ENCODE measurements around the gene ACP4.
"Not testable (repeated sequence)": the region's sequence is repeated elsewhere in the genome, so short reads cannot be mapped to it uniquely, and the experiment has no call there.

The ACP4 gene, protein sequence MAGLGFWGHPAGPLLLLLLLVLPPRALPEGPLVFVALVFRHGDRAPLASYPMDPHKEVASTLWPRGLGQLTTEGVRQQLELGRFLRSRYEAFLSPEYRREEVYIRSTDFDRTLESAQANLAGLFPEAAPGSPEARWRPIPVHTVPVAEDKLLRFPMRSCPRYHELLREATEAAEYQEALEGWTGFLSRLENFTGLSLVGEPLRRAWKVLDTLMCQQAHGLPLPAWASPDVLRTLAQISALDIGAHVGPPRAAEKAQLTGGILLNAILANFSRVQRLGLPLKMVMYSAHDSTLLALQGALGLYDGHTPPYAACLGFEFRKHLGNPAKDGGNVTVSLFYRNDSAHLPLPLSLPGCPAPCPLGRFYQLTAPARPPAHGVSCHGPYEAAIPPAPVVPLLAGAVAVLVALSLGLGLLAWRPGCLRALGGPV

DNA sequence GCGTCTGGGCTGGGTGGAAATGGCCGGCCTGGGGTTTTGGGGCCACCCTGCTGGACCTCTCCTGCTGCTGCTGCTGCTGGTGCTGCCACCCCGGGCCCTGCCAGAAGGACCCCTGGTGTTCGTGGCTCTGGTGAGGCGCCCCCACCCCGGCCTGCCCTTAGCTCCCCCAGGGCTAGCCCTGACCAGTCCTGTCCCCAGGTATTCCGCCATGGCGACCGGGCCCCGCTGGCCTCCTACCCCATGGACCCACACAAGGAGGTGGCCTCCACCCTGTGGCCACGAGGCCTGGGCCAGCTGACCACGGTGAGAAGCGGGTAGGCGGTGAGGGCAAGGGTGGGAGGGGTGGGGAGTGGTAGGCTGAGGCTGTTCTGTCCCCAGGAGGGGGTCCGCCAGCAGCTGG is at the start of gene ACP4:
Gene ACP4 (plus strand): TSS at position 20 of the 400 bp plus-strand sequence. CDS start 0 bp downstream, at position 20.
- DNase-seq = no peak

DNA sequence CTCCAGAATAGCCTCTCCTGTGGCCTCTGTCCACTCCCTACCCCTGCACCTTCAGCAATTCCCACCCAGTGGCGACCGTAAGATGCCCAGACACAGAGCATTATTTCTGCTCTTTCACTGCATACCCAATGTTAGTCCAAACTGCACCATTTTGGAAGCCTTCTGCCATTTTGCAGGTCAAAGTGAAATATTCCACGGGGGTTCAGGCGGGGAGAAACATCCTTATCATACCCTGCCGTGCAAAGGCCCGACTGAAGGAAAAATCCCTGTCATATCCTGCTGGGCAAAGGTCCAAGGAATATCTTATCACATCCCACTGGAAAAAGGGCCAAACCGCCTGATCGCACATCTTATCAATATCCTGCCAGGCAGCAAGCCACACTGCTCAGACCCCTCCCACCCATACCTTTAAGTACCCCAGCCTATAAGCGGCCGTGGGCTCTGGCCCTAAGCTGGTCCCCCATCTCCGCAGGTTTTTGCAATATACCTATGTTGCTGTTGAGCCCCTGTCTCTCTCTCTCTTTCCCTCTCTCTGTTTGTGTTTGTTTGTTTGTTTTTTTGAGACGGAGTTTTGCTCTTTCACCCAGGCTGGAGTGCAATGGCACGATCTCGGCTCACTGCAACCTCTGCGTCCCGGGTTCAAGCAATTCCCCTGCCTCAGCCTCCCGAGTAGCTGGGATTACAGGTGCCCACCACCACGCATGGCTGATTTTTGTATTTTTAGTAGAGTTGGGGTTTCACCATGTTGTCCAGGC is 48.9 kb upstream of the ACP4 start:
- no peak for DNase-seq

DNA sequence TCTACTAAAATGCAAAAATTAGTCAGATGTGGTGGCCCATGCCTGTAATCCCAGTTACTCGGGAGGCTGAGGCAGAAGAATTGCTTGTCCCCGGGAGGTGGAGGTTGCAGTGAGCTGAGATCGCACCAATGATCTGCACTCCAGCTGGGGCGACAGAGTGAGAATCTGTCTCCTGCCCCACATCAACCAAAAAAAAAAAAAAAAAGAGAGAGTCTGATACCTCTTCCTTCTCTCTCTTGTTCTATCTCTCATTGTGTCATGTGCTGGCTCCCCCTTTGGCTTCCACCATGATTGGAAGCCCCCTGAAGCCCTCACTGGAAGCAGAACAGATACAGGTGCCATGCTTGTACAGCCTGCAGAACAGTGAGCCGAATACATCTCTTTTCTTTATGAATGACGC is 46.7 kb upstream of the ACP4 start:
- DNase-seq = no peak

DNA sequence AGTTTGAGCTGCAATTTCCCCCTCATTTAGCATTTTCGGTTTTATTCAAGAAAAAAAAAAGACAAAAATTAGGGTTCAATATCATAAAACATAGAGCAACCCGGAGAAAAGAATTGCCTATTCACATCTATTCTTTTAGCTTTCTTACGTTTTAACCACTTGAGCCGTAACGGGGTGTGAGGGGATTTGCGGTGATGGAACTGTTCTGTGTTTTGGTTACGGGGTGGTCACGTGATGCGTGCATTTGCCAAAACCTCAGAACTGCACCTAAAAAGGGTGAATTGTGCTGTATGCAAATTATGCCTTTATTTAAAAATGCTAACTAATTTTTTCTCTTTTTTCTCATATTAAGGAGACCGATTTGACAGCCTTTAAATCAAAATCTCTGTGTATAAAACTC is 45.0 kb upstream of the ACP4 start:
- no peak for DNase-seq

DNA sequence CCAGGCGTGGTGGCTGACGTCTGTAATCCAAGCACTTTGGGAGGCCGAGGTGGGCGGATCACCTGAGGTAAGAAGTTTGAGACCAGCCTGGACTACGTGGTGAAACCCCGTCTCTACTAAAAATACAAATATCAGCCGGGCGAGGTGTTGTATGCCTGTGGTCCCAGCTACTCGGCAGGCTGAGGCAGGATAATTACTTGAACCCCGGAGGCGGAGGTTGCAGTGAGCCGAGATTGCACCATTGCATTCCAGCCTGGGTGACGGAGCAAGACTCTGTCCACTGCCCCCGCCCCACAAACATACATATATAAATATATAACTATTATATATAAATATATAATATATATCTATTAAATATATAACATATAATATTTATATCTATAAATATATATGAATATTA is 43.1 kb upstream of the ACP4 start:
- DNase-seq = not testable (repeated sequence)

DNA sequence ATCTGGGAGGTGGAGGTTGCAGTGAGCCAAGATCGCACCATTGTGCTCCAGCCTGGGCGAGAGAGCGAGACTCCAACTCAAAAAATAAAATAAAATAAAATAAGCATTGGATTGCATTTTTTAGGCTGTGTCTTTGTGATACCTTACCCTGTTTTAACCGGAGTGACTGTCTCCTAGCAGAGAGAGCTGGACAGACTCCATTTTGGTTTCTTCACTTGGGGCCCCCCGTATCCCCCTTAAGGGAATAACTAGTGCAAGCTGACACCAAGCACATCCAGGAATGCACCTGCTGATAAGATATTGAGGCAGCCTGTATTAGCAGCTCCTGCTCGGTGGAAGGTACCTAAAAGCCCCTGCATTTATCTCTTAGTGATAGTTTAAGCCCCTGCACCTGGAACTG is 40.7 kb upstream of the ACP4 start:
- DNase-seq = no peak

DNA sequence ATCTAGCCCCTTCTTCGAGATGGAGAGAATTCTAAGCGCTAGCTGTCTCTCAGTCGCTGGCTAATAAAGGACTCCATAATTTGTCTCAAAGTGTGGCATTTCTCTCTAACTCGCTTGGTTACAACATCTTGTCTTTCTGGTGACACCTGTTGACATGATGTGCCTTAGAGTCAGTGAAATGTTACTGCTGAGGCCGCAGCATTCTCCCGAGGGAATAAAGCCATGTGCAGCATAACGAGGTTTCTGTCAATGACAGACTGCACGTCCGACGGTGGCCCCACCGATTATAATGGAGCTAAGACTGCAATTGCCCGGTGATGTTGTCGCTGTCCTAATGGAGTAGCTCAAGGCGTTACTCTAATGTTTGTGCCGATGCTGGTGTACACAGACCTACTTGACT is 40.2 kb upstream of the ACP4 start:
- no peak for DNase-seq

DNA sequence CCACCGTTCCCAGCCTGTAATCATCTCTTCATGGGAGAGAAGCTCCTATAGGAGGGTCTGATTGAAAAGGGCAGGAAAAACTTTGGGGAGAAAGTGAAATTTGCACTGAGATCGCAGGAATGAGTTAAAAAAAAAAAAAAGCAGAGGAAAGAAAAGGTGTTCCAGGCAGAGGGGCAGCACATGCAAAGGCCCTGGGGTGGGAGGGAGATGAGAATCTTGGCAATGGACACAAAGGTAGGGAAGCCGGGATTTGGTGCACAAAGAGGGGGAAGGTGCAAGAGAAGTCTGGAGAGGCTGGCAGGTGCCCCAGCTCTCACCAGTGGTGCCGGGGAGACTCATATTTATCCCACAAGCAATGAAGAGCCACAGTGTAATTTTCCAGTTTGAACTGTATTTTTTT is 36.3 kb upstream of the ACP4 start:
- DNase-seq = no peak

DNA sequence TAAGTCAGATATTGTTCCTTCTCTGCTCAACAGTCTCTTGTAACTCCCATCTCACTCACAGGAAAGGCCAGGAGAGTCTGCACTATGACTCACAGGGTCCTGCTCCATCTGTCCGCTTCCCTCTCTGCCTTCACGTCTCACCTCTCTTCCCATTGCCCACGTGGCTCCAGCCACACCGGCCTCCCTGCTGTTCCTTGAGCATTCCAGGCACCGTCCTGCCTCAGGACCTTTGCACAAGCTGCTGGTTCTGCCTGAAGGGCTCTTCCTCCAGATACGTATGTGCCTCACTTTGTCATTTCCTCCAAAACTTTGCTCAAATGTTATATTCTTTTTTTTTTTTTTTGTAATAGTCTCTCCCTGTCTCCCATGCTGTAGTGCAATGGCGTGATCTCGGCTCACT is 34.0 kb upstream of the ACP4 start:
- not testable (repeated sequence) for DNase-seq

DNA sequence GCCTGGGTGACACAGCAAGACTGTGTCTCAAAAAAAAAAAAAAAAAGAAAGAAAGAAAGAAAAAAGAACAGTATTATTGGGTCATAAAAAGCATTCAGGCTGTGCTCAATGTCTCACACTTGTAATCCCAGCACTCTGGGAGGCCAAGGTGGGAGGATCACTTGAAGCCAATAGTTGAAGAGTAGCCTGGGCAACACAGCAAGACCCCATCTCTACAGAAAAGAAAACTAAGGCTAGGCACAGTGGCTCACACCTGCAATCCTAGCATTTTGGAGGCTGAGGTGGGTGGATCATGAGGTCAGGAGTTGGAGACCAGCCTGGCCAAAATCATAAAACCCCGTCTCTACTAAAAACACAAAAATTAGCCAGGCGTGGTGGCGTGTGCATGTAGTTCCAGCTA is 32.6 kb upstream of the ACP4 start:
- not testable (repeated sequence) for DNase-seq

DNA sequence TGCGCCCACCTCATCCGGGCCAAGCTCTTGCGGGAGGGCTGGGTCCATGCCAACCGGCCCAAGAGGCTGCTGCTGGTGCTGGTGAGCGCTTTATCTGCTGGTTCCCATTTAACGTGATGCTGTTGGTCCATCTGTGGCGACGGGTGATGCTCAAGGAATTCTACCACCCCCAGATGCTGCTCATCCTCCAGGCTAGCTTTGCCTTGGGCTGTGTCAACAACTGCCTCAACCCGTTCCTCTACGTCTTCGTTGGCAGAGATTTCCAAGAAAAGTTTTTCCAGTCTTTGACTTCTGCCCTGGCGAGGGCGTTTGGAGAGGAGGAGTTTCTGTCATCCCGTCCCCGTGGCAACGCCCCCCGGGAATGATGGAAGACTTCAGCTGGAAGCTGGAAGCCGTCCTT is 31.1 kb upstream of the ACP4 start:
- not testable (repeated sequence) for DNase-seq

DNA sequence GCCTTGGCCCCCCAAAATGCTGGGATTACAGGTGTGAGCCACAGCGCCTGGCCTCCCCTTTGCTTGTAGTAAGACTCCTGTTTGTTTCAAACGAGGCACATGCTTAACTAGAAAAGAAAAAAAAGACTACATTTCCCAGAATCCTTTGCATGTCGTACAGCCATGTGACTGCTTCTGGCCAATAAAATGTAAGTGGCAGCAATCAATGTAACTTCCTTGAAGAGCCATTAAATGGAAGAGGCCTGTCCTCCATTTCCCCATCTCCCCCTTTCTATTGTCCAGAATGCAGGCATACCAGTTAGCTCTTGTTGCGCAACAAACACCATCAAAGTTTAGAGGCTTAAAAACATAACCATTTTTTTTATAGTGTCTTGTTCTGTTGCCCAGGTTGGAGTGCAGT is 30.3 kb upstream of the ACP4 start:
- DNase-seq = no peak

DNA sequence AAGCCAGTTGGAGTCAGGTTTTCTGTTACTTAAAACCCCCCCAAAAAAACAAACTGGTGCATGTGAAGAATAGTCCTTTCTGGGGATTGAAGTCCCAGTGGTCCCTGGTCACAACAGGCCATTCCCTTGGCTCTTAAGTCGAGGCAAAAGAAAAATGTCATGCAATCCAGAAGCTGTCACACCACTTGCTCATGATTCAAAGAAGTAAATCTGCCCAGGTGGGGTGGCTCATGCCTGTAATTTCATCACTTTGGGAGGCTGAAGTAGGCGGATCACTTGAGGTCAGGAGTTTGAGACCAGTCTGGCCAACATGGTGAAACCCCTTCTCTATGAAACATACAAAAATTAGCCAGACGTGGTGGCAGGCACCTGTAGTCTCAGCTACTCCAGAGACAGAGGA is 28.7 kb upstream of the ACP4 start:
- DNase-seq = not testable (repeated sequence)

DNA sequence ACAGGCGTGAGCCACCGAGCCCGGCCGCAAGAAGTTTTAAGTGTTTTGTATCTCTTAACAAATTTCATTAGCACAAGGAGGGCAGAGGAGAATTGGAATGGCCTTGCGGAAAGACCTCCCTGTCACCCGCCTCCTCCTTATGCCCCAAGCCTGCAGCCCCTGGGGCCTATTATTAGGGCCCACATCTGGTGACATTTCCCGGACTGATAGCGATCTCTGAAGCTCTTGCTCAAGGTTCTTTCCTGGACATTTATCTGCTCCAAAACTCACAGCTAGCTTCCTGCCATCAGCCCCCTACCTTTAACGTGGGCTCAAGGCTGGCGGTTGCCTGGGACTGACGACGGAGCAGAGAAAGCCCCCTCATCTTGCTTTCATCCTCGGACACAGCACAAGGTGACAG is 26.7 kb upstream of the ACP4 start:
- not testable (repeated sequence) for DNase-seq

DNA sequence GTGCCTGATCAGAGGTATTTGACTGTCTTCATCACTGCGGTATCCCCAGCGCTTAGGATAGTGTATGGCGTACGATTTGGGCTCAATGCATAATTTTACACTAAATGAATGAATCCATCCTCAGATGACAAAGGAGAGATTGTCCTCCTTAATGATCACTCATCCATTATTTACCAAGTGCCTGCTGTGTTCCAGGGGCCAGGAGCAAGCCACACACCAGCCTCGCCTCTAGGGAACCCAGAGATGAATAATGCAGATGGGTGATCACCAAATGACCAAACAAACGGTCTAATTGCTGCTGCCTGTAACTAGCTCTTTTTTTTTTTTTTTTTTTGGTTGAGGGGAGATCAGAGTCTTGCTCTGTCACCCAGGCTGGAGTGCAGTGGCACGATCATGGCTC is 25.8 kb upstream of the ACP4 start:
- DNase-seq = no peak

DNA sequence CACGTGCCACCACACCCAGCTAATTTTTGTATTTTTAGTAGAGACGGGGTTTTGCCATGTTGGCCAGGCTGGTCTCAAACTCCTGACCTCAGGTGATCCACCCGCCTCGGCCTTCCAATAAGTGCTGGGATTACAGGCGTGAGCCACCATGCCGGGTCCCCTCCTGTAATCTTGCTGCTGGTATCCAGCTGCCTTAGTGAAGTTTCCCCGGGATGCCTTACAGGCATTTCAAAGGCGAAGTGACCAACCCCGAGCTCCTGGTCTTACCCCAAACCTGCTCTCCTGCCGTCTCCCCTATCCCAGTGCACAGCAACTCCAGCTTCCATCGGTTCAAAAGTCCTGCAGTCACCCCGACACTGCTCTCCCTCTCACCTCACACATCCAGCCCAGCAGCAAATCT is 23.5 kb upstream of the ACP4 start:
- DNase-seq = not testable (repeated sequence)

DNA sequence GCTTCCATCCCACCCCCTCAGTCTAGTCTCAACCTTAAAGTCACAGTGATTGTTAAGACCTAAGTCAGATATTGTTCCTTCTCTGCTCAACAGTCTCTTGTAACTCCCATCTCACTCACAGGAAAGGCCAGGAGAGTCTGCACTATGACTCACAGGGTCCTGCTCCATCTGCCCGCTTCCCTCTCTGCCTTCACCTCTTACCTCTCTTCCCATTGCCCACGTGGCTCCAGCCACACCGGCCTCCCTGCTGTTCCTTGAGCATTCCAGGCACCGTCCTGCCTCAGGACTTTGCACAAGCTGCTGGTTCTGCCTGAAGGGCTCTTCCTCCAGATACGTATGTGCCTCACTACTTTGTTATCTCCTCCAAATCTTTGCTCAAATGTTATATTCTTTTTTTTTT is 23.0 kb upstream of the ACP4 start:
- DNase-seq = not testable (repeated sequence)

DNA sequence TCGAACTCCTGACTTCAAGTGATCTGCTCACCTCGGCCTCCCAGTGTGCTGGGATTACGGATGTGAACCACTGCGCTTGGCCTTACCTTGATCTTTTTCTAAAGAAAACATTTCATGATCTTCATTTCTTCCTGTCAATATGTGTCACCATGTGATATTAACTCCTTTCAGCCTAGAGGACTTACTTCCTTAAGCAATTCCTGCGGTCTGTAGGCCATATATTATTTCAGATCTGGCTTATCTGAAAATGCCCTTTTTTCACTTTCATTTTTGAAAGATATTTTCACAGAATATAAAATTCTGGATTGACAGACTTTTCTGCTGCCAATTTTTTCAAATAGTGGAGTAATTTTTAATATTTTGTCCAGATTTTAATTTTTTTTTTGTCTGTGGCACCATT is 21.9 kb upstream of the ACP4 start:
- DNase-seq = no peak

DNA sequence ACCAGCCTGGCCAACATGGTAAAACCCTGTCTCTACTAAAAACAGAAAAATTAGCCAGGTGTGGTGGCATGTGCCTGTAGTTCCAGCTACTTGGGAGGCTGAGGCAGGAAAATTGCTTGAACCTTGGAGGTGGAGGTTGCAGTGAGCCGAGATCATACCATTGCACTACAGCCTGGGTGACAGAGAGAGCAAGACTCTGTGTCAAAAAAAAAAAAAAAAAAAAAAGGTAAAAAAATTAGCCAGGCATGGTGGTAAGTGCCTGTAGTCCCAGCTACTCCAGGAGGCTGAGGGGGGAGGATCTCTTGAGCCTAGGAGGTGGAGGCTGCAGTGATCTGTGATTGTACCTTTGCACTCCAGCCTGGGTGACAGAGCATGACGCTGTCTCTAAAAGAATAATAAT is 20.1 kb upstream of the ACP4 start, which contains the start of gene GPR32:
Gene GPR32 (plus strand): TSS at position 301 of the 400 bp plus-strand sequence. CDS start 137 bp downstream, outside the sequence.
- not testable (repeated sequence) for DNase-seq

DNA sequence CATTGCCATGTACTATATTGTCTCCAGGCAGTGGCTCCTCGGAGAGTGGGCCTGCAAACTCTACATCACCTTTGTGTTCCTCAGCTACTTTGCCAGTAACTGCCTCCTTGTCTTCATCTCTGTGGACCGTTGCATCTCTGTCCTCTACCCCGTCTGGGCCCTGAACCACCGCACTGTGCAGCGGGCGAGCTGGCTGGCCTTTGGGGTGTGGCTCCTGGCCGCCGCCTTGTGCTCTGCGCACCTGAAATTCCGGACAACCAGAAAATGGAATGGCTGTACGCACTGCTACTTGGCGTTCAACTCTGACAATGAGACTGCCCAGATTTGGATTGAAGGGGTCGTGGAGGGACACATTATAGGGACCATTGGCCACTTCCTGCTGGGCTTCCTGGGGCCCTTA is 19.3 kb upstream of the ACP4 start:
- DNase-seq = no peak

DNA sequence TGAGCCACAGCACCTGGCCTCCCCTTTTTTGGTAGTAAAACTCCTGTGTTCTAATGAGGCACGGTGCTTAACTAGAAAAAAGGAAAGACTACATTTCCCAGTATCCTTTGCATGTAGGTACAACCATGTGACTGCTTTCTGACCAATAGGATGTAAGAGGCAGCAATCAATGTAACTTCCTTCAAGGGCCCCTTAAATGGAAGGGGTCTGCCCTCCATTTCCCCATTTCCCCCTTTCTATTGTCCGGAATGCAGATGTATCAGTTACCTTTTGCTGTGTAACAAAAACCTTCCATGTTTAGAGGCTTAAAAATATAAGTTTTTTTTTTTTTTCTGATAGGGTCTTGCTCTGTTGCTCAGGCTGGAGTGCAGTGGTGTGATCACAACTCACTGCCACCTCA is 17.7 kb upstream of the ACP4 start:
- no peak for DNase-seq

DNA sequence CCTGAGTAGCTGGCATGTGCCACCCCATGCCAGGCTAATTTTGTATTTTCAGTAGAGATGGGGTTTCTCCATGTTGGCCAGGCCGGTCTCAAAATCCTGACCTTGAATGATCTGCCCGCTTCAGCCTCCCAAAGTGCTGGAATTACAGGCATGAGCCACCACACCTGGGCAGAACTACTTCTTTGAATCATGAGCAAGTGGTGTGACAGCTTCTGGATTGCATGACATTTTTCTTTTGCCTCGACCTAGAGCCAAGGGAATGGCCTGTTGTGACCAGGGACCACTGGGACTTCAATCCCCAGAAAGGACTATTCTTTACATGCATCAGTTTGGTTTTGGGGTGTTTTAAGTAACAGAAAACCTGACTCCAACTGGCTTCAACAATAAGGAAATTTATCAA is 17.3 kb upstream of the ACP4 start:
- DNase-seq = not testable (repeated sequence)

DNA sequence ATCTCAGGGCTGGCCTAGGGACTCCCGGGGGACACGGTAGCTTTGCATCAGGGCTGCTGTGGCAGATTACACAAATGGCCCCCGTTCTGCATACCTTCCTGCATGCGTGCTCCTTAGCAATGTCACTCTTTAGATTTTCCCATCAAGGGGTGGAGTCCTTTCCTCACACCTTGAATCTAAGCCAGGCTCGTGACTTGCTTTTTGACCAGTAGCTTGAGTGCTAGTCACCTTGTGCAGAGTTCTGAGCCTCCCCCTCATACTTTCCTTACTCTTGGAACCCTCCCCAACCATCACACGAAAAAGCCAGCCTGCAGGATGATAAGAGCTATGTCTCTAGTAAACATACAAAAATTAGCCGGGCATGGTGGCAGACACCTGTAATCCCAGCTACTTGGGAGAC is 16.8 kb upstream of the ACP4 start:
- DNase-seq = not testable (repeated sequence)

DNA sequence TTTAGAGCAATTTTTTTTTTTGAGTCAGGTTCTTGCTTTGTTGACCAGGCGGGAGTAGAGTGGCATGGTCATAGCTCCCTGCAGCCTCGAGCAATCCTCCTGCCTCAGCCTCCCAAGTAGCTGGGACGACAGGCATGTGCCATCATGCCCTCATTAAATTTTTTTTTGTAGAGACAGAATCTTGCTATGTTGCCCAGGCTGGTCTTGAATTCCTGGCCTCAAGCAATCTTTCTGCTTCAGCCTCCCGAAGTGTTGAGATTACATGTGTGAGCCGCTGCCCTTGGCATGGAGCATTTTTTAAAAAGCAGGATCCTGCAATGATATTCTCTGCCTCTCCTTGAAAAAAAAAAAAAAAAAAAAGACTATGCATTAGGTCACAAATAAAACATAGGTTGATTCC is 14.1 kb upstream of the ACP4 start:
- no peak for DNase-seq
